Measurements from ENCODE around the gene ATP8B4.

ATP8B4 gene

DNA sequence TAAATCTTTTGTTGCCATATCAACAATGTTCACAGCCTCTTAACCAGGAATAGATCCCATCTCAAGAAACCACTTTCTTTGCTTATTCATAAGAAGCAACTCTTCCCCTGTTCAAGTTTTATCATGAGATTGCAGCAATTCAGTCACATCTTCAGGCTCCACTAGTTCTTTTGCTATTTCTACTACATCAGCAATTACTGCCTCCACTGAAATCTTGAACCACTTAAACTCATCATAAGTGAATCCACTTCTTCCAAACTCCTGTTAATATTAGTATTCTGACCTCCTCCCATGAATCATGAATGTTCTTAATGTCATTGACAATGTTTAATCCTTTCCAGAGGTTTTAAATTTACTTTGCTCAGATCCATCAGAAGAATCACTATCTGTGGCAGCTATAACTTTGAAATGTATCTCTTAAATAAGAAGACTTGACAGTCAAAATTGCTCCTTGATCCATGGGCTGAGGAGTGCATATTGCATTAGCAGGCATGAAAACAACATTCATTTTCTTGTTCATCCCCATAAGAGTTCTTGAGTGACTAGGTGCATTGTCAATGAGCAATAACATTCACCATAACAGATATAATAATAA is 292.3 kb downstream of the ATP8B4 start:
- no peak overlapping the region for H3K4me3 ChIP-seq (ENCODE audit: low read depth, low read length)
- H3K9me3 ChIP-seq (ENCODE audit: control insufficient read depth, insufficient read depth, low read length) = no peaks in the 10 kb centered on the region
- no peaks in the 10 kb centered on the region for H3K4me1 ChIP-seq (ENCODE audit: control insufficient read depth, insufficient read depth, low read length)
- no peaks in the 10 kb centered on the region for H3K27me3 ChIP-seq (ENCODE audit: control insufficient read depth, insufficient read depth, low read length)
- no peak overlapping the region for H3K9ac ChIP-seq (ENCODE audit: low read depth, low read length)
- H3K36me3 ChIP-seq (ENCODE audit: control insufficient read depth, insufficient read depth, low read length) = no peaks in the 10 kb centered on the region

DNA sequence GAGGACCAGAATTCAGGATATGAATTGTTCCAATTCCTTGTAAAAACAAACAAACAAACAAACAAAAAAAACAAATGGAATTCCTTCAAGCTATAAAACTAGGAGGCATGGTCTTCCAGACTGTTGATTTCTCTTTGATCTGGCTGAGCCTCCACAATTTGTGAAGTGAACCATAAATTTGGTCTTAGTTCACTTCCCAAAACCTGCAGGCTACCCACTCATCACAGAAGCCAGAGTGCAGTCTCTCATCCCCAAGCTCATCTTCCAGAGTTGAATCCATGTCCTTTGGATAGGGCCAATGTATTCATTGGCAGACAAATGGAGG is 294.3 kb downstream of the ATP8B4 start:
- Histone ChIP-seq H3K27me3 (ENCODE audit: control insufficient read depth, insufficient read depth, low read length) (no peaks in the 10 kb centered on the region), H3K4me3 (ENCODE audit: low read depth, low read length) (no peak overlapping the region), H3K9me3 (ENCODE audit: control insufficient read depth, insufficient read depth, low read length) (no peaks in the 10 kb centered on the region), H3K9ac (ENCODE audit: low read depth, low read length) (no peak overlapping the region), H3K4me1 (ENCODE audit: control insufficient read depth, insufficient read depth, low read length) (no peaks in the 10 kb centered on the region), H3K36me3 (ENCODE audit: control insufficient read depth, insufficient read depth, low read length) (no peaks in the 10 kb centered on the region)

DNA sequence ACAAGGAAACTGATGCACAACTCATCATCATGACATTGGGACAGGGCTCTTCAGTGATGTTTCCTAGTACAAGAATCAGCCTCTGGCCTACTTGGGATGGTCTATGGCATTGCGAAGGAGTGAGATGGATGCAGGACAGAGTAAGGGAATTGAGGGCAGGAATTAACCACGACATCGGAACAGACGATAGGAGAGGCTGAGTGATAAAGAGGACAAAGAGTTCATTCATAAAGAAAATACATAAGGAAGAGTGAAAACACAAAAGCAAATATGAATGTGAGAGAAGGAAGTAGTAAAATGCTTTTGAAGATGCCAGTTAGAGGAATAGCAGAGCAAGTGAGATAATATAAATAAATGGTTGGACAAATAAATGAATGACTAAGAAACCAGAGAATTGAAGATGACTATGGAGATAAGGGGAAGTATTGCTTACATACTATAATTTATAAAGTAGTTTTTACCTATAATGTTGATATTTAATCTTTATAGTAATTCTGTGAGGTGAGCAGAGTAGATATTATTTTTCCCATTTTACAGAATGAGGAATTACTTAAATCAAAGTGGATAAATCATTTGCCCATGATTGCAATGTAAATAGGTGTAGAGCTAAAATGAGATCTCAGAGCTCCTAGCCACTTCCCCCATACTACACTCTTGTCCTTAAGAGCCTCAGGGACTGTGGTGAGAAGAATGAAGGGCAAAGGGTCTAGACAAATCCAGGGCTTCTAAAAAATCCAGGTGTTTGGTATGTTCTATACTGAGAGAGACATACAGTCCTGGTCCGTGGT is 294.9 kb downstream of the ATP8B4 start:
- Histone ChIP-seq H3K9me3 (ENCODE audit: control insufficient read depth, insufficient read depth, low read length) (no peaks in the 10 kb centered on the region), H3K36me3 (ENCODE audit: control insufficient read depth, insufficient read depth, low read length) (no peaks in the 10 kb centered on the region), H3K4me1 (ENCODE audit: control insufficient read depth, insufficient read depth, low read length) (no peaks in the 10 kb centered on the region), H3K27me3 (ENCODE audit: control insufficient read depth, insufficient read depth, low read length) (no peaks in the 10 kb centered on the region), H3K4me3 (ENCODE audit: low read depth, low read length) (no peak overlapping the region), H3K9ac (ENCODE audit: low read depth, low read length) (no peak overlapping the region)

DNA sequence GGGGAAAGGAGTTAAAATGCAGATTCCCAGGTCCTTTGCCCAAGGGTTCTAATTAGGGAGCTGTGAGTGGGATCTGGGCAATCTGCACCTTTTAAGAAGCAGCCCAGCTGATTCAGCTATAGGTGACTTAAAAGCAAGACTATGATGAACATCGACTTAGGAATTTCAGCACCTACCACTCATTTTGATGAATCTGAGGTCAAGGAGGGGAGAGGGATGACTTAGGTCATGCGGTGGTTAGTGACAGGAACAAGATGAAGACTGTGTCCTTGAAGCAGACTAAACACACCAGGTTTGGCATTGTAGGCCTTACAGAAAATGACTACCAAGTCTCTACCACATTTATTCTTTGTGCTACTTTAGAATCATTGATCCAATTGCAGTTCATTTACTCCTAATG is 301.9 kb downstream of the ATP8B4 start:
- Histone ChIP-seq H3K4me3 (ENCODE audit: low read depth, low read length) (no peak overlapping the region), H3K9ac (ENCODE audit: low read depth, low read length) (no peak overlapping the region), H3K9me3 (ENCODE audit: control insufficient read depth, insufficient read depth, low read length) (no peaks in the 10 kb centered on the region), H3K27me3 (ENCODE audit: control insufficient read depth, insufficient read depth, low read length) (no peaks in the 10 kb centered on the region), H3K4me1 (ENCODE audit: control insufficient read depth, insufficient read depth, low read length) (no peaks in the 10 kb centered on the region), H3K36me3 (ENCODE audit: control insufficient read depth, insufficient read depth, low read length) (no peaks in the 10 kb centered on the region)

DNA sequence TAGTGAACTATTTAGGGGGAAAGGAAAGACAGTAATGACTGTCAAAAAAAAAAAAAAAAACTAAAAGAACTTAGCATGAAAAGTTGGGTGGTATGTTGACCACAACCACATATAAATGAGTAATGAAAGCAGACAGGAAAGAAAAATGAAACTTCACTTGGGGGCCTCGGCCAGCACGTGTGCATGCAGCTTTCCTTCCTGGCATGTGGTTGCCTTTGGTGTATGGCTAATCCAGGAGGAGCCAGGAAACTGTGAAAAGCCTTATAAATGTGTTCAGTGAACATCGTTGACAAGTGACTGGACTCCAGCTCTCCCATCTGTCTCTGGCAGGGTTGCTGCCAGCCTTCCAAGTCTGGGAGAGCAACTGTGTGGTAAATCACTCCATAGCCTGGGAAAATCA is 303.1 kb downstream of the ATP8B4 start:
- Histone ChIP-seq H3K9ac (ENCODE audit: low read depth, low read length) (no peak overlapping the region), H3K4me3 (ENCODE audit: low read depth, low read length) (no peak overlapping the region), H3K27me3 (ENCODE audit: control insufficient read depth, insufficient read depth, low read length) (no peaks in the 10 kb centered on the region), H3K36me3 (ENCODE audit: control insufficient read depth, insufficient read depth, low read length) (no peaks in the 10 kb centered on the region), H3K4me1 (ENCODE audit: control insufficient read depth, insufficient read depth, low read length) (no peaks in the 10 kb centered on the region), H3K9me3 (ENCODE audit: control insufficient read depth, insufficient read depth, low read length) (no peaks in the 10 kb centered on the region)

DNA sequence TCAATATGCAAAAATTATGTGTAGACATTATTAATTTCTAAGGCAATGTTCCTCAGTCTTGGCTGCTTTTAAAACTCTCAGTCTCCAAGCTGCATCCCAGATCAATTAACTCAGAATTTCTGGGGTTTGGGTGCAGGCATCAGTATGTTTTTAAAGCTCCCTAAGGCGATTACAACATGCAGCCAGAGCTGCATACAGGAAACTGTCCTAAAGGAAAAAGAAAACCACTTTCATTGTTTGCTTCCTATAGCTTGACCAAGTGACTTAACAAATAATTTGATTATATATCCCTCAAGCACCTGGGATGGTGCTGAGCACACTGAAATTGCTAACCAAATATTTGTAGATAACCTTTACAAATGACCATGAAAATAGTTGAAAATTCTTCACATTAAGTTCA is 303.5 kb downstream of the ATP8B4 start:
- no peak overlapping the region for H3K9ac ChIP-seq (ENCODE audit: low read depth, low read length)
- no peak overlapping the region for H3K4me3 ChIP-seq (ENCODE audit: low read depth, low read length)
- no peaks in the 10 kb centered on the region for H3K4me1 ChIP-seq (ENCODE audit: control insufficient read depth, insufficient read depth, low read length)
- H3K9me3 ChIP-seq (ENCODE audit: control insufficient read depth, insufficient read depth, low read length) = no peaks in the 10 kb centered on the region
- H3K27me3 ChIP-seq (ENCODE audit: control insufficient read depth, insufficient read depth, low read length) = no peaks in the 10 kb centered on the region
- no peaks in the 10 kb centered on the region for H3K36me3 ChIP-seq (ENCODE audit: control insufficient read depth, insufficient read depth, low read length)

DNA sequence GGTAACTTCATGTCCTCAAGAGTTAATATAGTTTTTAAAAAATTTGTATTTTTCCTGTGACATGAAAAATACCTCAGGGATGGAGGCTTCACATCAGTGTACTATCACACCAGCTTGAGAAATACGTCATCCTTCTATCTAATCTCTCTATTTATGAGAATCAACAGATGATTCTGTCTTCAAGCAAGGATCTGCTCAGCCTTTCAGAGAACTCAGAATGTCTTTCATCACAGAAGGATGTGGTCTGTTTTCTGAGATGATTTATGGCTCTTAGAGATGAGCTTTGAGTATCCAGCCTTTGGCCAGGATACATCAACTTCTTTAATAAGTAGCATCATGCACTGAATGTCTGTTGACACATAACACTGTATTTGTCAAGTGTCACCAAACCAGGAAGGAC is 304.3 kb downstream of the ATP8B4 start:
- Histone ChIP-seq H3K36me3 (ENCODE audit: control insufficient read depth, insufficient read depth, low read length) (no peaks in the 10 kb centered on the region), H3K9me3 (ENCODE audit: control insufficient read depth, insufficient read depth, low read length) (no peaks in the 10 kb centered on the region), H3K9ac (ENCODE audit: low read depth, low read length) (no peak overlapping the region), H3K4me1 (ENCODE audit: control insufficient read depth, insufficient read depth, low read length) (no peaks in the 10 kb centered on the region), H3K27me3 (ENCODE audit: control insufficient read depth, insufficient read depth, low read length) (no peaks in the 10 kb centered on the region), H3K4me3 (ENCODE audit: low read depth, low read length) (no peak overlapping the region)

DNA sequence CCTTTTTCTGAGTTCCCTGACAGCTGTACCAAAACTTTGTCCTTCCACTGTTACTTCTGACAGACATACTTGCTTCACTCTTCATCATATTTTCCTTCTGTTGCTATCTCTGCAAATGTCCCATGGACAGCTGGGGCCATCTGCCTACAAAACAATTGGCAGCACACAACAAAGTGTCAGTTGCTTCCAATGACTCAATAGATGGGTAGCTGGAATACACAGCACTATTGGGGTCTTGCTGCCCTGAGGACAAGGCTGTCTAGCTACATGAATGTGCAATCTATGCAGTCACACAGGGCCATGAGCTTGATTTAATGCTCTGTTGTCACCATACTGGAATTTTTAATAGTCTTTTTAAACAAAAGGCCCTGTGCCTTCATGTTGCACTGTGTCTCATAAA is 305.4 kb downstream of the ATP8B4 start:
- Histone ChIP-seq H3K27me3 (ENCODE audit: control insufficient read depth, insufficient read depth, low read length) (no peaks in the 10 kb centered on the region), H3K9ac (ENCODE audit: low read depth, low read length) (no peak overlapping the region), H3K4me3 (ENCODE audit: low read depth, low read length) (no peak overlapping the region), H3K4me1 (ENCODE audit: control insufficient read depth, insufficient read depth, low read length) (no peaks in the 10 kb centered on the region), H3K36me3 (ENCODE audit: control insufficient read depth, insufficient read depth, low read length) (no peaks in the 10 kb centered on the region), H3K9me3 (ENCODE audit: control insufficient read depth, insufficient read depth, low read length) (no peaks in the 10 kb centered on the region)

DNA sequence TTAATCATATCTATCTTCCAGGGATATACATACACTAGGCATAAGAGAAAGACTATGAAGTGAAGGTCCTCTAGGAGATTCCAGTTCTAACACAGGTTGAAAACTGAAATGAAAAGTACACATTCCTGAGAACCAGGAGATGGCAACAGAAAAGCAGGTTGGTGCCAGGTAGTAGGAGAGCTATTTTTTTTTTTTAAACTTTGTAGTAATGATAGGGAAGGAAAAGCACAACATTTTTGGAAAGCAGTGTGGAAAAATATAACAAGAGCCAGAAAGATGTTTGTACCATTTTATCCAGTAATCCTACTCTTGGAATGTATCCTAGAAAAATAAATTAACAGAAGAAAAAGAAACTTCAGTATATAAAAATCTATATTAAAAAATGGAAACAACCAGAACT is 308.3 kb downstream of the ATP8B4 start:
- no peak overlapping the region for H3K9ac ChIP-seq (ENCODE audit: low read depth, low read length)
- no peak overlapping the region for H3K4me3 ChIP-seq (ENCODE audit: low read depth, low read length)
- no peaks in the 10 kb centered on the region for H3K4me1 ChIP-seq (ENCODE audit: control insufficient read depth, insufficient read depth, low read length)
- H3K27me3 ChIP-seq (ENCODE audit: control insufficient read depth, insufficient read depth, low read length) = no peaks in the 10 kb centered on the region
- no peaks in the 10 kb centered on the region for H3K36me3 ChIP-seq (ENCODE audit: control insufficient read depth, insufficient read depth, low read length)
- H3K9me3 ChIP-seq (ENCODE audit: control insufficient read depth, insufficient read depth, low read length) = no peaks in the 10 kb centered on the region

DNA sequence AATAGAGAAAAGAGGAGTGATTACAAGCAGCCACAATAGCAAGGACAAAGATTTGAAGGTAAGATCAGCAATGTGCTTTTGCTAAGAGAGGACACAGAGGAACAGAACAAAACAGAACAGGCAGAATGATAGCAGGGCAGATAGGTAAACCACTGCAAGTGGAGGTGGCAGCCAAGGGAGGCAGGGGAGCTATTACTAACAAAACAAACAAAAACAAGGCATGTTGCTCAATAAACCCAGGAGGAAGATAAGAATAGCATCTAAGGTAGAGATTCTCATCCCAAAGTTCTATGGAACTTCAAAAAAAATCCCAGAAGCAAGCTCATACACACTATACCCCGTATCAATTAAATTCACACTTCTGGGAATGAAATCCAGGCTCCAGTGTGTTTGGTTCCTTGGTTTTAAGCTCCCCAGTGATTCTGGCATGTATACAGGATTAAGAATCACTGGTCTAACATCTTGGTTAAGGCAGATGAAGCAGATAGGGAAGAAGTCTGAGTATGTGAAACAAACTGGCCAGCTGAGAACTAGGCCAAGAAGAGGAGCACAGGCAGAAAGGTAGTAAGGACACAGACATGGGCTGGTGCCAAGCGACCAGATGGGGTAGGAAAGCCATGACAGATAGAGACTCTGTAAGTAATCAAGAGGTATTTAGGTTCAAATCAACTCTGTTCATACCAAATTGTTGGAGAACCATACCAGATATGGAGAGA is 309.0 kb downstream of the ATP8B4 start:
- H3K36me3 ChIP-seq (ENCODE audit: control insufficient read depth, insufficient read depth, low read length) = no peaks in the 10 kb centered on the region
- H3K4me3 ChIP-seq (ENCODE audit: low read depth, low read length) = no peak overlapping the region
- no peaks in the 10 kb centered on the region for H3K4me1 ChIP-seq (ENCODE audit: control insufficient read depth, insufficient read depth, low read length)
- H3K9ac ChIP-seq (ENCODE audit: low read depth, low read length) = no peak overlapping the region
- H3K27me3 ChIP-seq (ENCODE audit: control insufficient read depth, insufficient read depth, low read length) = no peaks in the 10 kb centered on the region
- H3K9me3 ChIP-seq (ENCODE audit: control insufficient read depth, insufficient read depth, low read length) = no peaks in the 10 kb centered on the region

DNA sequence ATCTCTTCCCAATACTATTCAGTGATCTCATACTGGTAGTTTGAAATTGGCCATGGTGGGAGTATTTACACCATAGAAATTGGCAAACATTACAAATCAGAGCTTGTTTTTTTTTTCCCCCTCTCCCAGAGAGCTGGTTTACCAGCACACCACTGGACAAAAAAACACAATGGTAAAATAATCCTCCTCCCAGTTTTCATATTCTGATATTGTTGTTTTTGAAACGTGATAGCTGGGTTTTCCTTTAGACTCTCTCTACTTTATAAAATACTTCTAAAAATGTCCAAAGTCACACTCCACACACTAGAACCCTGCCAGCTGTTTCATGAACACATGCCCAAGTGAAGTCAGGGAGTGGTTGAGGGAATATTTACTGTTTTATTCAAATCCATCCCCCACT is 310.7 kb downstream of the ATP8B4 start:
- H3K9me3 ChIP-seq (ENCODE audit: control insufficient read depth, insufficient read depth, low read length) = no peaks in the 10 kb centered on the region
- H3K4me1 ChIP-seq (ENCODE audit: control insufficient read depth, insufficient read depth, low read length) = no peaks in the 10 kb centered on the region
- H3K4me3 ChIP-seq (ENCODE audit: low read depth, low read length) = no peak overlapping the region
- H3K9ac ChIP-seq (ENCODE audit: low read depth, low read length) = no peak overlapping the region
- no peaks in the 10 kb centered on the region for H3K36me3 ChIP-seq (ENCODE audit: control insufficient read depth, insufficient read depth, low read length)
- H3K27me3 ChIP-seq (ENCODE audit: control insufficient read depth, insufficient read depth, low read length) = no peaks in the 10 kb centered on the region
